GM19372 (cell line): ENCODE results near the gene WDR27.
"Not testable (repeated sequence)": the region's sequence is repeated elsewhere in the genome, so short reads cannot be mapped to it uniquely, and the experiment has no call there.

ENCODE experiments used
- ATAC-seq: cut with Tn5 transposase; IDR thresholded peaks from one replicate; pipeline ENCODE4 v1.9.1; 2021; ENCODE audit warnings: mild to moderate bottlenecking, low read depth, moderate library complexity; ENCODE audit not compliant: unreplicated experiment

The WDR27 gene

GRCh38 chr6:169619650-169620049, 82.2 kb downstream of the WDR27 start:
- no peak for ATAC-seq

- no peak for ATAC-seq
These were observed 83.0 kb downstream of the WDR27 start for GRCh38 chr6:169618526-169619490.

- no peak for ATAC-seq
These were observed 84.3 kb downstream of the WDR27 start for GRCh38 chr6:169617562-169617961.

GRCh38 chr6:169608609-169609008, 93.2 kb downstream of the WDR27 start:
- not testable (repeated sequence) for ATAC-seq

- ATAC-seq: no peak
These were observed 97.8 kb downstream of the WDR27 start for GRCh38 chr6:169604076-169604475.

- ATAC-seq: not testable (repeated sequence)
These were observed 100.7 kb downstream of the WDR27 start for GRCh38 chr6:169601129-169601528.

- no peak for ATAC-seq
These were observed 109.3 kb downstream of the WDR27 start for GRCh38 chr6:169592558-169592957.

GRCh38 chr6:169591616-169592015, 110.2 kb downstream of the WDR27 start:
- ATAC-seq: no peak

- ATAC-seq: no peak
These were observed 111.4 kb downstream of the WDR27 start for GRCh38 chr6:169590376-169590939.

GRCh38 chr6:169589699-169590257, 112.1 kb downstream of the WDR27 start:
- peak; percentile 67 for ATAC-seq

- peak; percentile 70 for ATAC-seq
These were observed 112.5 kb downstream of the WDR27 start for GRCh38 chr6:169589293-169589692.

GRCh38 chr6:169587975-169588374, 113.9 kb downstream of the WDR27 start:
- no peak for ATAC-seq

- peak; percentile 63 for ATAC-seq
These were observed 117.8 kb downstream of the WDR27 start for GRCh38 chr6:169583886-169584541.

- no peak for ATAC-seq
These were observed 122.3 kb downstream of the WDR27 start for GRCh38 chr6:169579407-169580111.

- ATAC-seq: no peak
These were observed 123.9 kb downstream of the WDR27 start for GRCh38 chr6:169577974-169578373.

GRCh38 chr6:169577236-169577635, 124.6 kb downstream of the WDR27 start:
- ATAC-seq: no peak

- ATAC-seq: no peak
These were observed 126.0 kb downstream of the WDR27 start for GRCh38 chr6:169575821-169576220.

- ATAC-seq: no peak
These were observed 126.5 kb downstream of the WDR27 start for GRCh38 chr6:169575365-169575764.

GRCh38 chr6:169574420-169574819, 127.4 kb downstream of the WDR27 start:
- no peak for ATAC-seq

GRCh38 chr6:169573883-169574282, 127.9 kb downstream of the WDR27 start:
- no peak for ATAC-seq
